Astrocyte of the cerebellum (primary cell): Measurements from ENCODE around the gene MAML1.
A peak's percentile ranks its signal among the peaks of the same experiment; 100 is the strongest.

Source experiments
- DNase-seq: peaks from one replicate; pipeline ENCODE4 v3.0.0-alpha.2; 2011; ENCODE audit warnings: low read depth
- H3K4me3 ChIP-seq: 2 replicates; pipeline ENCODE4 v1.5.1; 2011; ENCODE audit warnings: mild to moderate bottlenecking, low read depth, low read length, moderate library complexity
- CTCF ChIP-seq: IDR thresholded peaks from 2 replicates; pipeline ENCODE4 v1.5.1; 2012; ENCODE audit warnings: low read length, low read depth, moderate library complexity, mild to moderate bottlenecking; ENCODE audit errors: missing control alignments
- in situ Hi-C: cut with HindIII; loops from 2 replicates; pipeline ENCODE4 v1.10.0; 2017; ENCODE audit warnings: low sequenced_read_pairs

The MAML1 gene

GRCh38 chr5:179698935-179699615, 33.5 kb upstream of the MAML1 start, which contains the start of gene CANX:
Gene CANX (plus strand): TSS chr5:179698967. CDS start chr5:179705682, 6,715 bp downstream.
- H3K4me3 ChIP-seq: peak within 1 kb of the TSS; percentile 76
- in situ Hi-C loops: no loop called here
- no peak for DNase-seq
- no peak for TF ChIP-seq CTCF

- H3K4me3 ChIP-seq: peak overlapping the region; percentile 76
- in situ Hi-C loops: no loop called here
- DNase-seq: no peak
- TF ChIP-seq CTCF: no peak
Observed at GRCh38 chr5:179699616-179700237, 32.9 kb upstream of the MAML1 start.

GRCh38 chr5:179700401-179700918, 32.2 kb upstream of the MAML1 start:
- in situ Hi-C loops: no loop called here
- DNase-seq: no peak
- peak overlapping the region; percentile 76 for H3K4me3 ChIP-seq
- TF ChIP-seq CTCF: no peak

- in situ Hi-C loops: no loop called here
- DNase-seq: no peak
- H3K4me3 ChIP-seq: no peak overlapping the region
- no peak for TF ChIP-seq CTCF
Observed at GRCh38 chr5:179716286-179716685, 16.3 kb upstream of the MAML1 start.

- TF ChIP-seq CTCF: no peak
- in situ Hi-C loops: no loop called here
- DNase-seq: no peak
Observed at GRCh38 chr5:179720222-179720621, 12.4 kb upstream of the MAML1 start.

GRCh38 chr5:179724163-179724562, 8.5 kb upstream of the MAML1 start:
- no peak for TF ChIP-seq CTCF
- in situ Hi-C loops: no loop called here
- no peak overlapping the region for H3K4me3 ChIP-seq
- DNase-seq: no peak

More at GRCh38 chr5:179720222-179720621, 12.4 kb upstream of the MAML1 start:
- no peak overlapping the region for H3K4me3 ChIP-seq
